GM21447 (cell line): Measurements from ENCODE around the gene PLEKHA4.
"Not testable (repeated sequence)": the region's sequence is repeated elsewhere in the genome, so short reads cannot be mapped to it uniquely, and the experiment has no call there.

Experiments used
- ATAC-seq: cut with Tn5 transposase; IDR thresholded peaks from one replicate; pipeline ENCODE4 v1.9.1; 2021; ENCODE audit not compliant: unreplicated experiment

The PLEKHA4 gene

DNA sequence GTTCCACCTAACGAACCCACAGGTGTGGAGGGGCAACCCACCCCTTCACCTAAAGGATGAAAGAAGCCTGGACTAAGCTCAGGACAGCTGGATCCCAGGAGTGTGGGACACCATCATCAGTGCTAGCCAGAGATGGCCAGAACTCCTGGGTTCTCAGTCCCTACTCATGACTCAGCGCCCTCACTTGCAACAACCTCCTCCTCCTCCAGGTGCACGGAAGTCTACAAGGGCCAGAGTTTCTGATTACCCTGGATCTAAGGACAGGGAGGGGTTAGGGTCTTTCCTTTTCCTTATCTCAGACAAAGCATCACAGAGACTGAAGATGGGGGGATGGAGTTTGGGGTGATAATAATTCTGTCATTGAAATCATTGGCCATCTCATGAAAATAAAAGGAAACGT lies 22.1 kb upstream of the PLEKHA4 start:
- no peak for ATAC-seq

DNA sequence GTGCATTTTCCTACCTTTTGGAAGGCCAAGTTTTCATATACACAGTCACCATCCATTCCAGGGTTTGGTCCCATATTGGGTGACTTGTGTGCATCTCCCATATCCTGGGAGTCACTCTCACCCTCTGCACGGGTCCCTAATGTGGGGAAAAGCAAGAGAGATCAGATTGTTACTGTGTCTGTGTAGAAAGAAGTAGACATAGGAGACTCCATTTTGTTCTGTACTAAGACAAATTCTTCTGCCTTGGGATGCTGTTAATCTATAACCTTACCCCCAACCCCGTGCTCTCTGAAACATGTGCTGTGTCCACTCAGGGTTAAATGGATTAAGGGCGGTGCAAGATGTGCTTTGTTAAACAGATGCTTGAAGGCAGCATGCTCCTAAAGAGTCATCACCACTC lies 21.1 kb upstream of the PLEKHA4 start:
- ATAC-seq = not testable (repeated sequence)

DNA sequence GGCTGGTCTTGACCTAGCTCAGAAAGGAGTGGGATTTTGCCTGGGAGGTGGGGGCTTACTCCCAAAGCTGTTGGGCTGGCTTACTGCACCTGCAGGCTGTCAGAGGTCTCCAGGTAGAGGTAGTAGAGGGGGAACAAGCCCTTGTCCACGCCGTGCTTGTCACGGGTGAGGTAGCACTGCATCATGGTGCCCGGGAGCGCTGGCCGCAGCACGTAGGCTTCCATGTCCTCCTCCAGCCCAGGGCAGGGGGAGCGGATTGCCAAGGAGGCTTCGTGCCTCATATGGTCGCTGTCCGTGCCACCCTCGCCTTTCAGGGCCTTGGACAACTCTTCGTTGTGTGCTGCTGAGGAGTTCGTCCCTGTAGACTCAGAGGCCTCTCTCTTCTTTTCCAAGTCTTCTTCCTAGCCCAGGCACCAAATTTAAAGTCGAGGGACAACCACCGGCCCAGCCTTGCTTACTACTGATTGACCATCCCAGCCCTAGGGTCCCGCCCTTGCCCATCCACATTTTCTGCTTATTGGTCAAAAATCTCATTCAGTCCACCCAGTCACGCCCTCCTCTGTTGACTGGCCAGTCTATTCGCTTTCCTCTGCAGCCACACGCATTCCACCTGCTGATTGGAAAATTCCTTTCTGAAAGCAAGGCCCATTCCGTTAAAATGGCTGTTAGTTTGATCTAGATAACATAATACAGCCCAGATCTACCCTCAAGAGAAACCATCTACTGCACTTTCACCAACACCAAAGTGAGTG lies 19.6 kb upstream of the PLEKHA4 start:
- no peak for ATAC-seq

DNA sequence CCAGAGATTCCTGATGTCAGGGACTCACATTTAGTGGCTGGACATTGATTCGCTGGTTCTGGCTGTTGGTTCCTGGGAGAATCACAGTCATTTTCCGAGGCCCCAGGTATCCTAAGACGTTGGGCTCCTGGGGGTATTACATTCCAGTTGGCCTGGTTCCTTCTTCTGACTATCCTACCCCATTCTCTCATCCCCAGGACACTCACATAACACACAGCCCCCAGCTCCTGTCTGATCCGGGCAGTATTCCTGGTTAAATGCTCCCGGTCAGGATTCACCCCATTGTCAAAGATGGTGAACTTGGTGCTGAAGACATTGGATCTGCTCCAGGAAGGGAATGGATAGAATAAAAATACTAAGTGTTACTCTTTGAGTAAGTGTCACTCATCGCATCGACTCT lies 15.3 kb upstream of the PLEKHA4 start:
- ATAC-seq = no peak

DNA sequence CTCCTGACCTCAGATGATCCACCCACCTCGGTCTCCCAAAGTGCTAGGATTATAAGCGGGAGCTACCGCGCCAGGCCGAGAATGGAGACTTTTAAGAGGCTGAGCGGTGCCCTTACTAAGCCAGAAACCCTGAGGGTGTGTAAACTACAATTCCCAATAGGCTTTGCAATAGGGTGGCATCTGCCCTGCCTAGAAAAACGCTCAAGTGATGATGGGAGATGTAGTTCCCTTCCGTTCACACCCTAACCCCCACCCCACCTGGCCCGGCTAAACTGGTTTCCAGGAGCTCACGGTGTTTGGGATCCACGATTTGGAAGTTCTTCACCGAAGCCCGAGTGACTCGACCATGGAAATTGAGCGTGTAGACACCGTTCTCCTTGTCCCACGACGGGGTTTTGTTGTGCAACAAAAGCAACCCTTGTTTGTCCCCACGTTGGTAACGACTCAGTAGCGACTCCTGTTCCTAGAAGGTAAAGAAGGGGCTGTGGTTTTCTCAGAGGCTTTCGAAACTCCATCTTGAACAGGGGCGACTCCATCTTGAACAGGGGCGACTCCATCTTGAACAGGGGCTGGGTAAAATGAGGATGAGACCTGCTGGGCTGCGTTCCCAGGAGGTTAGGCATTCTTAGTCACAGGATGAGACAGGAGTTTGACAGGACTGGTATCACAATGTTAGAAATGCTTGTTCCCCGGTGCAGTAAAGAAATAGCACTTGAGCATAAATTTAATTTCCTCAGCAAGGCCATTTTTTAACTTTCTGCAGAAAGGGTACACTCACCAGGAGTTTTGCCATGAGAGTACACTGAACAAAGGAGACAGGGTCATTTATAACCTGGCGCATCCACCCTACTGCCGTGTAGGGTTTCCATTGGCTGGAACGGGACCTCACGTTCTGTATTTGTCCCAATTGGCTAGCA lies 13.6 kb upstream of the PLEKHA4 start:
- no peak for ATAC-seq

DNA sequence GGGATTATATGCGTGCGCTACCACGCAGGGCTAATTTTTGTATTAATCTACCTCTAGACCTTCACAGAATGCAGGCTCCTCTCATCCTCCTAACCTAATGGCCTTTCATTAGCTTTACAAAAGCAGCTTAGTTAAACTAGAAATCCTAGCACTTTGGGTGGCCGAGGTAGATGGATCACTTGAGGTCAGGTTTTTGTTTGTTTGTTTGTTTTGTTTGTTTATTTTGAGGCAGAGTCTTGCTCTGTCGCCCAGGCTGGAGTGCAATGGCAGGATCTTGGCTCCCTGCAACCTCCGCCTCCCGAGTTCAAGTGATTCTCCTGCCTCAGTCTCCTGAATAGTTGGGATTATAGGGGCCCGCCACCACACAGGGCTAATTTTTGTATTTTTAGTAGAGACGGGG lies 11.3 kb upstream of the PLEKHA4 start:
- ATAC-seq = not testable (repeated sequence)

DNA sequence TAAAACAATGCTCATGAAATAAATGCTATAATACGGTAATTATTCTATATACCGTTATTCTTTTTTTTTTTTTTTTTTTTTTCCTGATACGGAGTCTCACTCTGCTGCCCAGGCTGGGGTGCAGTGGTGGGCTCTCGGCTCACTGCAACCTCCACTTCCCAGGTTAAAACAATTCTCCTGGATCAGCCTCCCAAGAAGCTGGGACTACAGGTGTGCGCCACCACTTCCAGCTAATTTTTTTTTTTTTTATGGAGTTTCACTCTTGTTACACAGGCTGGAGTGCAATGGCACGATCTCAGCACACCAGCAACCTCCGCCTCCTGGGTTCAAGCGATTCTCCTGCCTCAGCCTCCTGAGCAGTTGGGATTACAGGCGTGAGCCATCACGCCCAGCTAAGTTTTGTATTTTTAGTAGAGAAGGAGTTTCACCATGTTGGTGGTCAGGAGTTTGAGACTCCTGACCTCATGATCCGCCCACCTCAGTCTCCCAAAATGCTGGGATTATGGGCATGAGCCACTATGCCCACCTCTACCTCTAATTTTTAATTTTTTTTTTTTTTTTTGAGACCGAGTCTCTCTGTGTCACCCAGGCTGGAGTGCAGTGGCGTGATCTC lies 10.7 kb upstream of the PLEKHA4 start:
- ATAC-seq = no peak

DNA sequence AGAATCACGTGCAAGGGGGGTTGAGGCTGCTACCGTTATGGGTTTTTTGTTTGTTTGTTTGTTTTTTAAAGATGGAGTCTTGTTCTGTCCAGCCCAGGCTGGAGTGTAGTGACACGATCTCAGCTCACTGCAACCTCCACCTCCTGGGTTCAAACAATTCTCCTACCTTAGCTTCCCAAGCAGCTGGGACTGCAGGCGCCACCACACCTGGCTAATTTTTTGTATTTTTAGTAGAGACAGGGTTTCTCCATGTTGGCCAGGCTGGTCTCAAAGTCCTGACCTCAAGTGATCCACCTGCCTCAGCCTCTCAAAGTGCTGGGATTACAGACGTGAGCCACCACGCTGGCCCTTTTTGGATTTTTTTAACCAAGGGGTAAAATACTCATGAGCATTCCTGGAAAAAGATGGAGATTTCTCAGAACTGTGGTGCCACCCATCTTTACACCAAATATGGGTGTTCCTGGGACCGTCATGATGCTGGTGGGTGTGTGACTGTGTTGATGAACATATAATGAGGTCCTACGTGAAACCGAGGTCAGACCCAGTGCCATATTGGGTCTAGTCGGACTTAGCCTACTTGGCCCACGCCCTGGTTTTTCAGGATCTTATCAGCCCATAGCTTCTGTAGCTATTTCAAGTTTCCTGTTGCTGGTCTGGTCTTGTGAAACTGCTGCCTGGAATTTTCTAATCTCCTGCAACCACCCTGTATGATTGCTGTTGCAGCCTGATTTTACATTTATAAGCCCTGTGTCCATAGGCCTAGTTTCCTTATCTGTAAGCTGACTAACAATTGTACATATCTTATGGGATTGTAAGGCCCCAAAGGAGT lies 10.0 kb upstream of the PLEKHA4 start:
- no peak for ATAC-seq

DNA sequence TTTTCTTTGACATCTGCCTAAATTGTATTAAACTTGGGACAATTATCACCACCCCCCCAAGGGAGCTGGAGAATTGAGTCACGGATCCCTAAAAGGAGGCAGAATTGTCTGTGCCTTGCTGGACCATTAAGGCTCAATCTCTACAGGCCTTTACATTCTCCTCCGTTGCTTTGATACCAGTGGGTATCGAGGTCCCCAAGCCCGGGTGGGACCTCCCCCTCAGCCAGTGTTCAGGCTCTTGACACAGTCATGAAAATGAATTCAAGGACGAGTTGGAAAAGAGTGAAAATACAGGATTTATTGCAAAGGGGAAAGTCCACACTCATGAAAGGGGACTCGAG lies 9.4 kb upstream of the PLEKHA4 start:
- no peak for ATAC-seq

DNA sequence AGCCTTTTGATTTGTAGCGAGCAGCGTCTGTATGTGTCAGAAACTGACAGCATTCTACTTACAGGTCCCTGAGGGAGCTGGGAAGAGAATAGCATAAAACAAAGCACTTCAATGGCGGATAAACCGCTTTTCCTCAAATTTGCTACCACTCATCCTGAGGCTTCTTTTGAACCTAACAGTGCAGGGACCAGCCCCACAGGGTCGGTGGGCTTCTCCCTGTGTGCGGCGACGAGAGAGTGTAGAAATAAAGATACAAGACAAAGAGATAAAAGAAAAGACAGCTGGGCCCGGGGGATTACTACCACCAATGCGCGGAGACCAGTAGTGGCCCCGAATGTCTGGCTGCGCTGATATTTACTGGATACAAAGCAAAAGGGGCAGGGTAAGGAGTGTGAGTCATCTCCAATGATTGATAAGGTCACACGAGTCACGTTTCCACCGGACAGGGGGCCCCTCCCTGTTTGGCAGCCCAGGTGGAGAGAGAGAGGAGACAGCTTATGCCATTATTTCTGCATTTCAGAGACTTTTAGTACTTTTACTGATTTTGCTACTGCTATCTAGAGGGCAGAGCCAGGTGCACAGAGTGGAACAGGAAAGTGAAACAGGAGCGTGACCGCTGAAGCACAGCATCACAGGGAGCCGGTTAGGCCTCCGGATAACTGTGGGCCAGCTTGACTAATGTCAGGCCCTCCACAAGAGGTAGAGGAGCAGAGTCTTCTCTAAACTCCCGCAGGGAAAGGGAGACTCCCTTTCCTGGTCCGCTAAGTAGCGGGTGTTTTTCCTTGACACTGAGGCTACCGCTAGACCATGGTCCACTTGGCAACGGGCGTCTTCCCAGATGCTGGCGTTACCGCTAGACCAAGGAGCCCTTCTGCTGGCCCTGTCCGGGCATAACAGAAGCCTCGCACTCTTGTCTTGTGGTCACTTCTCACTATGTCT lies 7.9 kb upstream of the PLEKHA4 start:
- not testable (repeated sequence) for ATAC-seq

DNA sequence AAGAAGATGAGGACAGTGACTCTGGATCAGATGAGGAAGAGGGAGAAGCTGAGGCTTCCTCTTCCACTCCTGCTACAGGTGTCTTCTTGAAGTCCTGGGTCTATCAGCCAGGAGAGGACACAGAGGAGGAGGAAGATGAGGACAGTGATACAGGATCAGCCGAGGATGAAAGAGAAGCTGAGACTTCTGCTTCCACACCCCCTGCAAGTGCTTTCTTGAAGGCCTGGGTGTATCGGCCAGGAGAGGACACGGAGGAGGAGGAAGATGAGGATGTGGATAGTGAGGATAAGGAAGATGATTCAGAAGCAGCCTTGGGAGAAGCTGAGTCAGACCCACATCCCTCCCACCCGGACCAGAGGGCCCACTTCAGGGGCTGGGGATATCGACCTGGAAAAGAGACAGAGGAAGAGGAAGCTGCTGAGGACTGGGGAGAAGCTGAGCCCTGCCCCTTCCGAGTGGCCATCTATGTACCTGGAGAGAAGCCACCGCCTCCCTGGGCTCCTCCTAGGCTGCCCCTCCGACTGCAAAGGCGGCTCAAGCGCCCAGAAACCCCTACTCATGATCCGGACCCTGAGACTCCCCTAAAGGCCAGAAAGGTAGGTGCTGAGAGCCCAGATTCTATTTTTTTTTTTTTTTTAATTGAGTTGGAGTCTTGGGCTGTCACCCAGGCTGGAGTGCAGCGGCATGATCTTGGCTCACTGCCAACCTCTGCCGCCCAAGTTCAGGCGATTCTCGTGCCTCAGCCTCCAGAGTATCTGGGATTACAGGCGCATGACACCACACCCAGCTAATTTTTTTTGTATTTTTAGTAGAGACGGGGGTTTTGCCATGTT lies 6.1 kb upstream of the PLEKHA4 start:
- ATAC-seq = no peak

DNA sequence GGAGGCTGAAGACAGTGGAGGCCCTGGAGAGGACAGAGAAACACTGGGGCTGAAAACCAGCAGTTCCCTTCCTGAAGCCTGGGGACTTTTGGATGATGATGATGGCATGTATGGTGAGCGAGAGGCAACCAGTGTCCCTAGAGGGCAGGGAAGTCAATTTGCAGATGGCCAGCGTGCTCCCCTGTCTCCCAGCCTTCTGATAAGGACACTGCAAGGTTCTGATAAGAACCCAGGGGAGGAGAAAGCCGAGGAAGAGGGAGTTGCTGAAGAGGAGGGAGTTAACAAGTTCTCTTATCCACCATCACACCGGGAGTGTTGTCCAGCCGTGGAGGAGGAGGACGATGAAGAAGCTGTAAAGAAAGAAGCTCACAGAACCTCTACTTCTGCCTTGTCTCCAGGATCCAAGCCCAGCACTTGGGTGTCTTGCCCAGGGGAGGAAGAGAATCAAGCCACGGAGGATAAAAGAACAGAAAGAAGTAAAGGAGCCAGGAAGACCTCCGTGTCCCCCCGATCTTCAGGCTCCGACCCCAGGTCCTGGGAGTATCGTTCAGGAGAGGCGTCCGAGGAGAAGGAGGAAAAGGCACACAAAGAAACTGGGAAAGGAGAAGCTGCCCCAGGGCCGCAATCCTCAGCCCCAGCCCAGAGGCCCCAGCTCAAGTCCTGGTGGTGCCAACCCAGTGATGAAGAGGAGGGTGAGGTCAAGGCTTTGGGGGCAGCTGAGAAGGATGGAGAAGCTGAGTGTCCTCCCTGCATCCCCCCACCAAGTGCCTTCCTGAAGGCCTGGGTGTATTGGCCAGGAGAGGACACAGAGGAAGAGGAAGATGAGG lies 5.3 kb upstream of the PLEKHA4 start:
- ATAC-seq = no peak

DNA sequence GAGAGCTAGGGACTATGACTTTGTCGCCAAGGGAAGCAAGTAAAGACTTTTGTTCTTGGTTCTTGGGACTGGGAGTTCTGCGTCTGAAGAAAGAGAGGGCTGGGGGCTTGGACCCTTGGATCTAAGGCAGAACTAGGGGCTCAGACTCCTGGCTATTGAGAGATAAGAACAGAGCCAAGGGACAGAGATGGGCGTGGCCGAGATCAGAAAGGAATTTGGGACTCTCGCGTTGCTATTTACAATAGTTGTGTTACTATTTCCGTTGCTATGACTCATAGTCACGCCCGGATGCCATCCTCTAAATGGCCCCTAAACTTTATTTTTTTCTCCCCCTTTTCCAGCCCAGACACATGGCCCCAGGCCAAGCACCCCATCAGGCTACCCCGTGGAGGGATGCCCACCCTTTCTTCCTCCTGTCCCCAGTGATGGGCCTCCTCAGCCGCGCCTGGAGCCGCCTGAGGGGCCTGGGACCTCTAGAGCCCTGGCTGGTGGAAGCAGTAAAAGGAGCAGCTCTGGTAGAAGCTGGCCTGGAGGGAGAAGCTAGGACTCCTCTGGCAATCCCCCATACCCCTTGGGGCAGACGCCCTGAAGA lies 4.6 kb upstream of the PLEKHA4 start:
- ATAC-seq = no peak

DNA sequence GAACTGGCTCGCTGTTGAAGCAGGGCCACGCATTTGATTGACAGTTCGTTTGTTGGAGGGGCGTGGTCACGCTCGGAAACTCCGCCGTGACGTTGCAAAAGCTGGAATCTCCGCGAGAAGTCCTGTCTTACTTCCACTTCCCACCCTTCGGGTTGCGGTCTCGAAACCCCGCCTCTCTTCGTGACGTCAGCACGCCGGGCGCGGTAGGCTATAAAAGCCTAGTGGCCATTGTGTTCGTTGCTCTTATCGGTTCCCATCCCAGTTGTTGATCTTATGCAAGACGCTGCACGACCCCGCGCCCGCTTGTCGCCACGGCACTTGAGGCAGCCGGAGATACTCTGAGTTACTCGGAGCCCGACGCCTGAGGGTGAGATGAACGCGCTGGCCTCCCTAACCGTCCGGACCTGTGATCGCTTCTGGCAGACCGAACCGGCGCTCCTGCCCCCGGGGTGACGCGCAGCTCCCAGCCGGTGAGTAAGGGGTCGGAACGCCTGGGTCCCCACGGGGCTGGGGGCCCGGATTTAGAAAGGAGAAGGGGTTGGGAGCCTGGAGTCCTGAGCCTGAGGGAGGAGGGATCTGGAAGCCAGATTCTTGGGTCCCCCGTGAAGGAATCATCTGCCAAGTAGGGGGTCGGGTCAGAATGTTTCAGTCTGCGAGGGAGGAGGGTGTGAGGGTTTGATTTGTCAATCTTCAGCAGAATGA lies 3.9 kb upstream of the PLEKHA4 start, which contains the start of gene PPP1R15A:
Gene PPP1R15A, plus strand, starts transcription at position 240 of the 702 bp plus-strand sequence. CDS start 813 bp downstream, outside the sequence.
- ATAC-seq = peak; percentile 40

DNA sequence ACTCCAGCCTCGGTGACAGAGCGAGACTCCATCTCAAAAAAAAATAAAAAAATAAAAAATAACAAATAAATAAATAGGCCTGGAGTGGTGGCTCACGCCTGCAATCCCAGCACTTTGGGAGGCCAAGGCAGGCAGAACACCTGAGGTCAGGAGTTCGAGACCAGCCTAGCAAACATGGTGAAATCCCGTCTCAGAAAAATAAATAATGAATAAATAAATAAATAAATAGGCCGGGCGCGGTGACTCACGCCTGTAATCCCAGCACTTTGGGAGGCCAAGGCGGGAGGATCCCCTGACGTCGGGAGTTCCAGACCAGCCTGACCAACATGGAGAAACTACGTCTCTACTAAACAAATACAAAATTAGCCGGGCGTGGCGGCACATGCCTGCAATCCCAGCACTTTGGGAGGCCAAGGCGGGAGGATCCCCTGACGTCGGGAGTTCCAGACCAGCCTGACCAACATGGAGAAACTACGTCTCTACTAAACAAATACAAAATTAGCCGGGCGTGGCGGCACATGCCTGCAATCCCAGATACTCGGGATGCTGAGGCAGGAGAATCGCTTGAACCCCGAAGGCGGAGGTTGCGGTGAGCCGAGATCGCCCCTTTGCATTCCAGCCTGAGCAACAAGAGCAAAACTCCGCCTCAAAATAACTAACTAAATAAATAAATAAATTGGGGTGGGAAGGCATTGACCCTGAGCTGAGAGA lies 3.2 kb upstream of the PLEKHA4 start:
- ATAC-seq = not testable (repeated sequence)

DNA sequence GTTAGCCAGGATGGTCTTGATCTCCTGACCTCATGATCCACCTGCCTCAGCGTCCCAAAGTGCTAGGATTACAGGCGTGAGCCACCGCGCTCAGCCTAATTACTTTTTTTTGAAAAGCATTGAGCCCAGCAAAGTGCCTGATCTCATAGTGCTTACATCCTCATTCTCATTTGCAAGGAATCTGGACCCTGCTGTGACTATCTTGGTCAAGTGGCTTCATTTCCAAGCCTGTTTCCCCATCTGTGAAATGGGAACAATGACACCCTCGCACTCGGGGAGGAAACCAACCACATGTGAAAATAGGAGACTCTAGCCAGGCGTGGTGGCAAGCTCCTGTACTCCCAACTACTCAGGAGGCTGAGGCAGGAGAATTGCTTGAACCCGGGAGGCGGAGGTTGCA lies 1.6 kb upstream of the PLEKHA4 start:
- ATAC-seq = no peak
